ENCODE data around the gene PHF8. TPM values are rescaled to one million over a fixed set of nuclear protein-coding genes. Genes with fewer than 3 reads are reported as not detected.

Gene PHF8
- total and polyA plus RNA-seq, 4 donors = 12.3 to 59.7 (median 16.1) TPM

GRCh38 chrX:53997724-53998123 lies 46.5 kb downstream of the PHF8 start (continued):
- TF ChIP-seq REST (IDR thresholded peaks at IDR 0.05) (no peak), HNF4G (IDR thresholded peaks at IDR 0.05) (no peak), RXRA (IDR thresholded peaks at IDR 0.05) (no peak)

GRCh38 chrX:53992589-53992988 lies 51.7 kb downstream of the PHF8 start:
- Histone ChIP-seq H3K4me3 (ENCODE audit: low read depth in 1 of 3, low read length in 3 of 3) (no peak overlapping the region), H3K9ac (ENCODE audit: low read depth in 1 of 2, low read length in 2 of 2) (no peak overlapping the region), H3K27me3 (ENCODE audit: control insufficient read depth in 4 of 4, insufficient read depth in 4 of 4, low read length in 3 of 4) (peaks cover 0 to 3% (median 0%) of the 10 kb centered on the region in 4 donors), H3K4me1 (ENCODE audit: control insufficient read depth in 4 of 4, insufficient read depth in 4 of 4, low read length in 3 of 4) (no peaks in the 10 kb centered on the region), H3K9me3 (ENCODE audit: control insufficient read depth in 4 of 4, low read length in 3 of 4) (no peaks in the 10 kb centered on the region), H3K27ac (ENCODE audit: low read depth in 1 of 2, low read length in 2 of 2) (no peak overlapping the region), H3K36me3 (ENCODE audit: control insufficient read depth in 4 of 4, insufficient read depth in 3 of 4, low read depth in 1 of 4, low read length in 3 of 4) (peaks cover 0 to 47% (median 24%) of the 10 kb centered on the region in 4 donors)
- DNase-seq (ENCODE audit: low spot score) = no peak
- 98% methylated on average over 4 of the region's 4 CpGs for WGBS
- no peak for TF ChIP-seq RXRA (IDR thresholded peaks at IDR 0.05)
- no peak for TF ChIP-seq HNF4A (conservative IDR thresholded peaks at IDR 0.05)
- TF ChIP-seq FOXA1 (IDR thresholded peaks at IDR 0.05) = no peak
- TF ChIP-seq GABPA (IDR thresholded peaks at IDR 0.05 in 1 of 2, conservative IDR thresholded peaks at IDR 0.05 in 1 of 2) = no peak
- no peak for TF ChIP-seq YY1 (IDR thresholded peaks at IDR 0.05)
- TF ChIP-seq CTCF (IDR thresholded peaks at IDR 0.05; ENCODE audit: low read depth, low read length, missing input control) = no peak
- no peak for TF ChIP-seq SP1 (IDR thresholded peaks at IDR 0.05)
- TF ChIP-seq MAX (IDR thresholded peaks at IDR 0.05) = no peak
- no peak for TF ChIP-seq FOXA2 (IDR thresholded peaks at IDR 0.05)
- TF ChIP-seq NR2F2 (IDR thresholded peaks at IDR 0.05) = no peak
- no peak for TF ChIP-seq EGR1 (IDR thresholded peaks at IDR 0.05; ENCODE audit: low read depth in 2 of 2)

GRCh38 chrX:53990171-53990570 lies 54.1 kb downstream of the PHF8 start:
- DNase-seq (ENCODE audit: low spot score) = no peak
- no peaks in the 10 kb centered on the region for H3K9me3 ChIP-seq (ENCODE audit: control insufficient read depth in 4 of 4, low read length in 3 of 4)
- no peaks in the 10 kb centered on the region for H3K4me1 ChIP-seq (ENCODE audit: control insufficient read depth in 4 of 4, insufficient read depth in 4 of 4, low read length in 3 of 4)
- H3K9ac ChIP-seq (ENCODE audit: low read depth in 1 of 2, low read length in 2 of 2) = no peak overlapping the region
- H3K27ac ChIP-seq (ENCODE audit: low read depth in 1 of 2, low read length in 2 of 2) = no peak overlapping the region
- H3K4me3 ChIP-seq (ENCODE audit: low read depth in 1 of 3, low read length in 3 of 3) = no peak overlapping the region
- TF ChIP-seq TAF1 (conservative IDR thresholded peaks at IDR 0.05) (no peak), FOXA2 (IDR thresholded peaks at IDR 0.05) (no peak), ZBTB33 (IDR thresholded peaks at IDR 0.05) (no peak), JUND (IDR thresholded peaks at IDR 0.05) (no peak), FOXA1 (IDR thresholded peaks at IDR 0.05) (no peak), HNF4A (conservative IDR thresholded peaks at IDR 0.05) (no peak), HNF4G (IDR thresholded peaks at IDR 0.05) (no peak), NR2F2 (IDR thresholded peaks at IDR 0.05) (no peak), RAD21 (IDR thresholded peaks at IDR 0.05) (no peak), EGR1 (IDR thresholded peaks at IDR 0.05; ENCODE audit: low read depth in 2 of 2) (no peak), GABPA (IDR thresholded peaks at IDR 0.05 in 1 of 2, conservative IDR thresholded peaks at IDR 0.05 in 1 of 2) (no peak), CTCF (IDR thresholded peaks at IDR 0.05; ENCODE audit: low read depth, low read length, missing input control) (no peak), RXRA (IDR thresholded peaks at IDR 0.05) (no peak), SP1 (IDR thresholded peaks at IDR 0.05) (no peak)
- H3K27me3 ChIP-seq (ENCODE audit: control insufficient read depth in 4 of 4, insufficient read depth in 4 of 4, low read length in 3 of 4) = no peaks in the 10 kb centered on the region
- peaks cover 7 to 56% (median 34%) of the 10 kb centered on the region in 4 donors for H3K36me3 ChIP-seq (ENCODE audit: control insufficient read depth in 4 of 4, insufficient read depth in 3 of 4, low read depth in 1 of 4, low read length in 3 of 4)
- 94% methylated on average over 2 of the region's 2 CpGs for WGBS

Measured in liver (tissue), 9 donors.